H9 (cell line): ENCODE data around the gene ACCSL. TPM values are rescaled to one million over a fixed set of nuclear protein-coding genes. Genes with fewer than 3 reads are reported as not detected.

ENCODE experiments used
- DNase-seq: peaks from one replicate; pipeline ENCODE4 v3.0.0-alpha.2; 2017
- H2AFZ ChIP-seq: one replicate; pipeline ENCODE4 v1.6.1; 2013; ENCODE audit warnings: mild to moderate bottlenecking, low read length, control low read depth, moderate library complexity
- H2AK5ac ChIP-seq: 2 replicates; pipeline ENCODE4 v1.6.1; 2013; ENCODE audit warnings: low read length, control low read depth, mixed read lengths; ENCODE audit not compliant: insufficient read length
- H2BK120ac ChIP-seq: one replicate; pipeline ENCODE4 v1.6.1; 2013; ENCODE audit warnings: low read depth, mild to moderate bottlenecking, low read length, control low read depth, inconsistent platforms; ENCODE audit not compliant: poor library complexity, severe bottlenecking
- H2BK12ac ChIP-seq: 2 replicates; pipeline ENCODE4 v1.6.1; 2013; ENCODE audit warnings: low read length, control low read depth, mixed read lengths, low read depth; ENCODE audit not compliant: insufficient read length
- H2BK15ac ChIP-seq: 2 replicates; pipeline ENCODE4 v1.6.1; 2013; ENCODE audit warnings: low read depth, low read length, control low read depth
- H2BK20ac ChIP-seq: one replicate; pipeline ENCODE4 v1.6.1; 2013; ENCODE audit warnings: low read depth, mild to moderate bottlenecking, low read length, control low read depth, inconsistent platforms; ENCODE audit not compliant: poor library complexity, severe bottlenecking
- H2BK5ac ChIP-seq: 2 replicates; pipeline ENCODE4 v1.6.1; 2013; ENCODE audit warnings: low read length, control low read depth, mixed read lengths; ENCODE audit not compliant: insufficient read length
- H3K14ac ChIP-seq: 2 replicates; pipeline ENCODE4 v1.6.1; 2013; ENCODE audit warnings: low read length, control low read depth; ENCODE audit not compliant: insufficient read depth
- H3K18ac ChIP-seq: 2 replicates; pipeline ENCODE4 v1.6.1; 2013; ENCODE audit warnings: low read depth, mild to moderate bottlenecking, mixed read lengths, low read length, control low read depth; ENCODE audit not compliant: insufficient read length
- H3K23ac ChIP-seq: 2 replicates; pipeline ENCODE4 v1.6.1; 2013; ENCODE audit warnings: low read length, control low read depth, mixed read lengths, low read depth; ENCODE audit not compliant: insufficient read length
- H3K23me2 ChIP-seq: 2 replicates; pipeline ENCODE4 v1.6.1; 2013; ENCODE audit warnings: low read depth, mild to moderate bottlenecking, mixed read lengths, low read length, control low read depth; ENCODE audit not compliant: insufficient read length, poor library complexity, severe bottlenecking
- H3K27ac ChIP-seq: 2 replicates; pipeline ENCODE4 v1.5.1; 2013; ENCODE audit warnings: low read length, control low read depth, mixed read lengths, low read depth; ENCODE audit not compliant: insufficient read length
- H3K27me3 ChIP-seq: 2 replicates; pipeline ENCODE4 v1.6.1; 2013; ENCODE audit warnings: low read length, control low read depth, inconsistent platforms; ENCODE audit not compliant: insufficient read depth
- H3K4ac ChIP-seq: 2 replicates; pipeline ENCODE4 v1.6.1; 2013; ENCODE audit warnings: low read depth, mild to moderate bottlenecking, control low read depth, inconsistent platforms, low read length, moderate library complexity
- H3K4me1 ChIP-seq: 2 replicates; pipeline ENCODE4 v1.6.1; 2013; ENCODE audit warnings: low read length, control low read depth, inconsistent platforms; ENCODE audit not compliant: insufficient read depth
- H3K4me2 ChIP-seq: 2 replicates; pipeline ENCODE4 v1.6.1; 2013; ENCODE audit warnings: low read length, control low read depth, mixed read lengths; ENCODE audit not compliant: insufficient read length, insufficient read depth
- H3K56ac ChIP-seq: 2 replicates; pipeline ENCODE4 v1.6.1; 2013; ENCODE audit warnings: low read depth, mild to moderate bottlenecking, mixed read lengths, low read length, control low read depth; ENCODE audit not compliant: insufficient read length
- H3K79me1 ChIP-seq: 2 replicates; pipeline ENCODE4 v1.6.1; 2013; ENCODE audit warnings: low read depth, mild to moderate bottlenecking, moderate library complexity, low read length, control low read depth, inconsistent platforms; ENCODE audit not compliant: insufficient read depth, poor library complexity, severe bottlenecking
- H3K79me2 ChIP-seq: 2 replicates; pipeline ENCODE4 v1.6.1; 2013; ENCODE audit warnings: low read length, control low read depth, inconsistent platforms; ENCODE audit not compliant: insufficient read depth
- H3K9ac ChIP-seq: 2 replicates; pipeline ENCODE4 v1.6.1; 2013; ENCODE audit warnings: low read length, control low read depth, mixed read lengths; ENCODE audit not compliant: insufficient read length; ENCODE audit errors: extremely low read depth
- H3K9me3 ChIP-seq: one replicate; pipeline ENCODE4 v1.6.1; 2013; ENCODE audit warnings: low read depth, low read length, inconsistent platforms; ENCODE audit not compliant: control insufficient read depth
- H3T11ph ChIP-seq: one replicate; pipeline ENCODE4 v1.6.1; 2013; ENCODE audit warnings: mild to moderate bottlenecking, low read length, control low read depth, inconsistent platforms
- H4K20me1 ChIP-seq: one replicate; pipeline ENCODE4 v1.6.1; 2013; ENCODE audit not compliant: control insufficient read depth, insufficient read length, insufficient read depth
- H4K5ac ChIP-seq: 2 replicates; pipeline ENCODE4 v1.6.1; 2013; ENCODE audit warnings: low read depth, mild to moderate bottlenecking, mixed read lengths, low read length, control low read depth; ENCODE audit not compliant: insufficient read length
- H4K8ac ChIP-seq: replicated peaks from 2 replicates; pipeline ENCODE4 v1.6.1; 2013; ENCODE audit warnings: low read length, control low read depth, mixed read lengths, low read depth; ENCODE audit not compliant: insufficient read length
- H4K91ac ChIP-seq: 2 replicates; pipeline ENCODE4 v1.6.1; 2013; ENCODE audit warnings: low read depth, mild to moderate bottlenecking, moderate library complexity, mixed read lengths, low read length, control low read depth; ENCODE audit not compliant: insufficient read length
- H3K27ac Mint-ChIP-seq, 3 experiments: 2 replicates in 2 of 3; 3 replicates in 1 of 3; pipeline ENCODE4 v1.8.0; 2020 to 2021; ENCODE audit warnings: mixed read lengths in 3 of 3, mild to moderate bottlenecking in 1 of 3, moderate library complexity in 1 of 3
- H3K27me3 Mint-ChIP-seq: 2 replicates; pipeline ENCODE4 v1.8.0; 2021; ENCODE audit warnings: low read depth, mild to moderate bottlenecking, moderate library complexity, mixed read lengths
- H3K36me3 Mint-ChIP-seq, 3 experiments: 2 replicates in 2 of 3; 3 replicates in 1 of 3; pipeline ENCODE4 v1.8.0; 2020 to 2021; ENCODE audit warnings: low read depth in 3 of 3, mixed read lengths in 3 of 3; ENCODE audit not compliant: insufficient read depth in 1 of 3
- H3K4me1 Mint-ChIP-seq, 2 experiments: 2 replicates each; pipeline ENCODE4 v1.8.0; 2020; ENCODE audit warnings: mixed read lengths in 2 of 2
- H3K4me3 Mint-ChIP-seq, 2 experiments: 2 replicates in 1 of 2; 3 replicates in 1 of 2; pipeline ENCODE4 v1.8.0; 2020 to 2021; ENCODE audit warnings: mild to moderate bottlenecking in 2 of 2, mixed read lengths in 2 of 2, moderate library complexity in 1 of 2
- H3K9me3 Mint-ChIP-seq, 2 experiments: 2 replicates in 1 of 2; 3 replicates in 1 of 2; pipeline ENCODE4 v1.8.0; 2020; ENCODE audit warnings: mild to moderate bottlenecking in 2 of 2, mixed read lengths in 2 of 2, moderate library complexity in 1 of 2
- WGBS: extraction: QIAGEN DNeasy Blood & Tissue Kit; methylation state at CpG from one replicate; pipeline ENCODE4 v1.1.7; 2013; ENCODE audit warnings: missing lambda C conversion rate, low lambda C conversion rate, mixed read lengths; ENCODE audit not compliant: insufficient read length; ENCODE audit errors: extremely low coverage; 5-methylcytosine and 5-hydroxymethylcytosine counted together
- total RNA-seq: library from RNA; stranded (reverse); gene quantifications from 2 replicates; pipeline ENCODE4 v1.2.1, GENCODE V29; 2021
- TF ChIP-seq, protein P1 (sequence below): fragments of 200-600 bp; sonication (generic); conservative IDR thresholded peaks from 3 replicates; pipeline ENCODE4 v1.8.0; 2021; ENCODE audit warnings: antibody characterized with exemption, mild to moderate bottlenecking

Gene ACCSL
- total RNA-seq, 1 experiment from 2014 or later, result not detected

DNA sequence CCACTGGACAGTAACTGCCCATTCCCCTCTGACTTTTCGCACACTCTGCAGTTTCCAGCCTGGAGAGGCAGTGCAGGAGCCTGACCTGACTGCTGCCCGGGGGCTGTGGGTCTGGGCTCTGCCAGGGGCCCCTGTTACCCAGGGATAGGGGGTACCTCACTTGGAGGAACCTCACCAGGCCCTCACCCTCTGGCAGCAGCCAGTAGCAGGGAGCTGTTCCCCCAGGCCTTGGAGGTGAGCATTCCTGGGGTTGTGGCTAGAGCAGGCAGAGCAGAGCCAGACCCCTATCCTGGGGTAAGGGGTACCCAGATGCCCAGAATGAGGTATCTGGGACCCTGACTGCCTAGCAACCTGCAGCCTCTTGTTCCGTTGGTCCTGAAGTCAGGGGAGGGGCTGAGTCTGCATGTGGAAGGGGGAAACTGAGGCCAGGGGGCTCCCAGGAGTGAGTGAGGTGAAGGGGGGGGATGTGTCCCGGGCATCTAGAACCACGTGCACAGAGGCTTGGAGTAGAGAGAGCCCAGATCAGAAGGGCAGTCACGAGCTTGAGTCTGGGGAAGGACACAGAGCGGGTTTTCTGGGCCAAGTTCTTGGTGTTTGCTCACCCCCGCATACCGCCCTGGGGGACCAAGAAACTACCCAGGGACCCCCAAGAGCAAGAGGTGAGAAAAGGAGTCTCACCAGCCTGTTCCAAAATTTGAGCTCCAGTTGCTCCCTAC, 43.9 kb upstream of the ACCSL start:
- Histone ChIP-seq H2BK120ac (no peak overlapping the region), H2AK5ac (no peak overlapping the region), H4K20me1 (no peaks in the 10 kb centered on the region), H3K23me2 (no peaks in the 10 kb centered on the region), H3K18ac (no peak overlapping the region), H2BK20ac (no peak overlapping the region), H2BK5ac (no peak overlapping the region), H3K27ac (no peak overlapping the region), H3K9me3 (no peaks in the 10 kb centered on the region), H3K9ac (no peak overlapping the region), H2AFZ (no peak overlapping the region), H3K4me1 (no peaks in the 10 kb centered on the region; the same call in 1 of the 2 replicates), H2BK15ac (no peak overlapping the region), H3K79me1 (no peaks in the 10 kb centered on the region), H4K5ac (no peak overlapping the region), H3K23ac (no peak overlapping the region), H4K8ac (no peak overlapping the region), H3K4ac (no peak overlapping the region), H3K79me2 (no peaks in the 10 kb centered on the region), H3T11ph (no peak overlapping the region), H3K27me3 (no peaks in the 10 kb centered on the region), H3K14ac (no peak overlapping the region; the same call in 1 of the 2 replicates), H2BK12ac (no peak overlapping the region), H4K91ac (no peak overlapping the region), H3K4me2 (no peak overlapping the region), H3K56ac (no peak overlapping the region)
- Mint-ChIP-seq H3K9me3 (no peaks in the 10 kb centered on the region), H3K4me1 (peaks cover 15 to 28% of the 10 kb centered on the region in 2 experiments), H3K27ac (no peak overlapping the region), H3K36me3 (no peaks in the 10 kb centered on the region), H3K27me3 (peaks cover 4% of the 10 kb centered on the region; the same call in 1 of the 2 replicates), H3K4me3 (no peak overlapping the region)
- WGBS, result no CpG with 5 or more reads among the region's 9 CpGs
- TF ChIP-seq, protein P1, sequence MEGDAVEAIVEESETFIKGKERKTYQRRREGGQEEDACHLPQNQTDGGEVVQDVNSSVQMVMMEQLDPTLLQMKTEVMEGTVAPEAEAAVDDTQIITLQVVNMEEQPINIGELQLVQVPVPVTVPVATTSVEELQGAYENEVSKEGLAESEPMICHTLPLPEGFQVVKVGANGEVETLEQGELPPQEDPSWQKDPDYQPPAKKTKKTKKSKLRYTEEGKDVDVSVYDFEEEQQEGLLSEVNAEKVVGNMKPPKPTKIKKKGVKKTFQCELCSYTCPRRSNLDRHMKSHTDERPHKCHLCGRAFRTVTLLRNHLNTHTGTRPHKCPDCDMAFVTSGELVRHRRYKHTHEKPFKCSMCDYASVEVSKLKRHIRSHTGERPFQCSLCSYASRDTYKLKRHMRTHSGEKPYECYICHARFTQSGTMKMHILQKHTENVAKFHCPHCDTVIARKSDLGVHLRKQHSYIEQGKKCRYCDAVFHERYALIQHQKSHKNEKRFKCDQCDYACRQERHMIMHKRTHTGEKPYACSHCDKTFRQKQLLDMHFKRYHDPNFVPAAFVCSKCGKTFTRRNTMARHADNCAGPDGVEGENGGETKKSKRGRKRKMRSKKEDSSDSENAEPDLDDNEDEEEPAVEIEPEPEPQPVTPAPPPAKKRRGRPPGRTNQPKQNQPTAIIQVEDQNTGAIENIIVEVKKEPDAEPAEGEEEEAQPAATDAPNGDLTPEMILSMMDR, result no peak
- DNase-seq, result no peak
